SK-N-SH (cell line): Measurements from ENCODE around the gene RGS6. TPM values are rescaled to one million over a fixed set of nuclear protein-coding genes. Genes with fewer than 3 reads are reported as not detected.

Source experiments
- CTCF ChIA-PET: fragments of 300-600, 350-600 bp; formaldehyde crosslinking; extraction: SDS; loops from one replicate; lab custom pipeline; 2021; lab: Yijun Ruan, JAX
- POLR2A ChIA-PET: fragments of 350-600 bp; sonication (Branson Sonifier 250); formaldehyde crosslinking; extraction: SDS; loops from one replicate; lab custom pipeline; 2020; ENCODE audit warnings: antibody characterized with exemption, inconsistent platforms; lab: Yijun Ruan, JAX
- DNase-seq: peaks from one replicate; pipeline ENCODE4 v3.0.0; 2012
- H2AFZ ChIP-seq: fragments of 200-600 bp; sonication (generic); 2 replicates; pipeline ENCODE4 v1.8.1; 2016; ENCODE audit warnings: antibody characterized with exemption, mild to moderate bottlenecking, low read depth
- H3F3A ChIP-seq: fragments of 200-600 bp; sonication (generic); replicated peaks from 2 replicates; pipeline ENCODE3; 2016; ENCODE audit warnings: antibody characterized with exemption, mild to moderate bottlenecking; ENCODE audit not compliant: insufficient read depth
- H3K27ac ChIP-seq, 2 experiments: fragments of 200-500 bp in 1 of 2; fragments of 200-600 bp in 1 of 2; sonication (Bioruptor generic) in 1 of 2; sonication (generic), shearing (Covaris generic) in 1 of 2; 2 replicates each; pipeline versions ENCODE4 v1.5.1 to v1.6.1; 2014 to 2016; ENCODE audit warnings: low read depth in 2 of 2, inconsistent platforms in 1 of 2, low read length in 1 of 2, mild to moderate bottlenecking in 1 of 2, mixed read lengths in 1 of 2
- H3K27me3 ChIP-seq: fragments of 200-600 bp; sonication (generic), shearing (Covaris generic); 2 replicates; pipeline ENCODE4 v1.6.1; 2016; ENCODE audit warnings: mixed run types; ENCODE audit not compliant: insufficient read depth
- H3K36me3 ChIP-seq, 2 experiments: fragments of 200-500 bp in 1 of 2; fragments of 200-600 bp in 1 of 2; sonication (Bioruptor generic) in 1 of 2; sonication (generic) in 1 of 2; replicated peaks in 1 of 2; 2 replicates each; pipeline versions ENCODE3 to v1.5.1; 2014 to 2016; ENCODE audit warnings: low read length in 1 of 2, mild to moderate bottlenecking in 1 of 2; ENCODE audit not compliant: insufficient read depth in 2 of 2, control insufficient read depth in 1 of 2
- H3K4me1 ChIP-seq, 2 experiments: fragments of 200-500 bp in 1 of 2; fragments of 200-600 bp in 1 of 2; sonication (Bioruptor generic) in 1 of 2; sonication (generic), shearing (Covaris generic) in 1 of 2; 2 replicates each; pipeline versions ENCODE4 v1.5.1 to v1.6.1; 2014 to 2016; ENCODE audit warnings: low read depth in 1 of 2, low read length in 1 of 2, mixed run types in 1 of 2; ENCODE audit not compliant: insufficient read depth in 2 of 2, control insufficient read depth in 1 of 2
- H3K4me2 ChIP-seq: fragments of 200-600 bp; sonication (generic), shearing (Covaris generic); 2 replicates; pipeline ENCODE4 v1.6.1; 2017; ENCODE audit warnings: mixed run types
- H3K4me3 ChIP-seq, 2 experiments: fragments of 200-500 bp in 1 of 2; fragments of 200-600 bp in 1 of 2; sonication (Bioruptor generic) in 1 of 2; sonication (generic), shearing (Covaris generic) in 1 of 2; 2 replicates each; pipeline versions ENCODE4 v1.5.1 to v1.8.1; 2014 to 2016; ENCODE audit warnings: low read depth in 2 of 2, inconsistent platforms in 1 of 2, low read length in 1 of 2, mild to moderate bottlenecking in 1 of 2, mixed read lengths in 1 of 2, moderate library complexity in 1 of 2
- H3K79me2 ChIP-seq: fragments of 200-600 bp; sonication (generic); 2 replicates; pipeline ENCODE4 v1.8.1; 2017; ENCODE audit warnings: mild to moderate bottlenecking; ENCODE audit not compliant: insufficient read depth
- H3K9ac ChIP-seq: fragments of 200-600 bp; sonication (generic); 2 replicates; pipeline ENCODE4 v1.6.1; 2017; ENCODE audit warnings: mixed run types
- H3K9me2 ChIP-seq: fragments of 200-600 bp; sonication (generic); 2 replicates; pipeline ENCODE4 v1.6.1; 2017; ENCODE audit warnings: mixed run types
- H3K9me3 ChIP-seq: fragments of 200-600 bp; sonication (generic); 2 replicates; pipeline ENCODE4 v1.6.1; 2017; ENCODE audit warnings: mixed run types, mild to moderate bottlenecking, moderate library complexity
- H4K20me1 ChIP-seq: fragments of 200-600 bp; sonication (generic); 2 replicates; pipeline ENCODE4 v1.6.1; 2017; ENCODE audit warnings: mild to moderate bottlenecking, mixed run types; ENCODE audit not compliant: insufficient read depth
- CHD2 ChIP-seq: fragments of 150-350 bp; IDR thresholded peaks from 2 replicates; pipeline ENCODE4 v1.6.1; 2018; ENCODE audit warnings: low read length; ENCODE audit not compliant: partially characterized antibody
- ELF1 ChIP-seq: IDR thresholded peaks from 2 replicates; pipeline ENCODE4 v1.4.0; 2012
- EP300 ChIP-seq, 2 experiments: IDR thresholded peaks; 2 replicates each; pipeline versions ENCODE4 v1.4.0 to v1.6.1; 2012; ENCODE audit warnings: borderline replicate concordance in 1 of 2, low read depth in 1 of 2, low read length in 1 of 2
- EZH2phosphoT487 ChIP-seq: fragments of 200-600 bp; sonication (generic); IDR thresholded peaks from 2 replicates; pipeline ENCODE4 v1.6.1; 2017; ENCODE audit warnings: low read depth, mixed run types, mild to moderate bottlenecking, antibody characterized with exemption, moderate library complexity, borderline replicate concordance
- FOSL2 ChIP-seq: IDR thresholded peaks from 2 replicates; pipeline ENCODE4 v1.4.0; 2012; ENCODE audit warnings: low read depth, mild to moderate bottlenecking, moderate library complexity, borderline replicate concordance
- FOXJ3 ChIP-seq: sonication (generic); formaldehyde crosslinking; IDR thresholded peaks from 2 replicates; pipeline ENCODE4 v1.5.1; 2020; ENCODE audit warnings: mild to moderate bottlenecking, missing genetic modification reagents
- FOXM1 ChIP-seq: IDR thresholded peaks from 2 replicates; pipeline ENCODE4 v1.4.0; 2012; ENCODE audit warnings: low read depth, mild to moderate bottlenecking
- GABPA ChIP-seq: IDR thresholded peaks from 2 replicates; pipeline ENCODE4 v1.4.0; 2012; ENCODE audit warnings: low read depth, mild to moderate bottlenecking
- MAX ChIP-seq: IDR thresholded peaks from 2 replicates; pipeline ENCODE4 v1.4.0; 2012; ENCODE audit warnings: low read depth
- NRF1 ChIP-seq: IDR thresholded peaks from 2 replicates; pipeline ENCODE4 v1.6.1; 2012; ENCODE audit warnings: low read depth, mild to moderate bottlenecking, low read length
- PBX3 ChIP-seq: IDR thresholded peaks from 2 replicates; pipeline ENCODE4; 2012
- RAD21 ChIP-seq: IDR thresholded peaks from 2 replicates; pipeline ENCODE4 v1.6.1; 2012; ENCODE audit warnings: mild to moderate bottlenecking, low read length
- SIN3A ChIP-seq: IDR thresholded peaks from 2 replicates; pipeline ENCODE4 v1.6.1; 2012; ENCODE audit warnings: low read depth, mild to moderate bottlenecking, low read length, moderate library complexity, borderline replicate concordance
- SMC3 ChIP-seq: IDR thresholded peaks from 2 replicates; pipeline ENCODE4 v1.6.1; 2012; ENCODE audit warnings: low read depth, low read length, improper control_type of control experiment
- TAF1 ChIP-seq: IDR thresholded peaks from 2 replicates; pipeline ENCODE4 v1.6.1; 2012; ENCODE audit warnings: low read depth, mild to moderate bottlenecking, low read length, moderate library complexity, borderline replicate concordance
- YY1 ChIP-seq: IDR thresholded peaks from 2 replicates; pipeline ENCODE4 v1.4.0; 2012; ENCODE audit warnings: low read depth, mild to moderate bottlenecking
- ZBTB33 ChIP-seq: IDR thresholded peaks from 2 replicates; pipeline ENCODE4 v1.4.0; 2012; ENCODE audit warnings: low read depth, borderline replicate concordance
- WGBS: methylation state at CpG from one replicate; pipeline ENCODE4 v1.1.6; 2017; ENCODE audit warnings: low lambda C conversion rate; 5-methylcytosine and 5-hydroxymethylcytosine counted together
- polyA plus RNA-seq, 3 experiments: library from polyadenylated mRNA; depleted of rRNA; stranded (reverse); fragments of >200 nt; gene quantifications; 2 replicates each; pipeline ENCODE4 v1.2.3, GENCODE V29; 2012

RGS6 gene
- polyA plus RNA-seq, 1 of the 3 experiments (the other 2 are of a cell fraction): not detected

- H3F3A ChIP-seq: no peaks in the 10 kb centered on the region
- H3K9me3 ChIP-seq: no peaks in the 10 kb centered on the region
- H3K79me2 ChIP-seq: no peaks in the 10 kb centered on the region
- H3K4me1 ChIP-seq: no peaks in the 10 kb centered on the region
- no peaks in the 10 kb centered on the region for H3K36me3 ChIP-seq
- H4K20me1 ChIP-seq: no peaks in the 10 kb centered on the region
- ChIA-PET POLR2A (no interaction called here), CTCF (no interaction called here)
- H3K4me3 ChIP-seq: no peak overlapping the region
- no peaks in the 10 kb centered on the region for H3K27me3 ChIP-seq
- no peak overlapping the region for H3K9ac ChIP-seq
- H2AFZ ChIP-seq: no peak overlapping the region
- no peak for TF ChIP-seq NRF1
- no peak for TF ChIP-seq EP300 (IDR thresholded peaks at IDR 0.05; ENCODE audit: borderline replicate concordance in 1 of 2, low read depth in 1 of 2, low read length in 1 of 2)
- no peak for TF ChIP-seq SMC3
- TF ChIP-seq CHD2: no peak
- no peak for TF ChIP-seq FOXJ3 (CRISPR knock-in tag)
- no peak for TF ChIP-seq EZH2phosphoT487
- DNase-seq: no peak
- H3K27ac ChIP-seq: no peak overlapping the region
- H3K4me2 ChIP-seq: no peak overlapping the region
- 0% methylated on average over 4 of the region's 4 CpGs for WGBS
- no peaks in the 10 kb centered on the region for H3K9me2 ChIP-seq
Measured at GRCh38 chr14:72033365-72033764, 101.1 kb downstream of the RGS6 start.

GRCh38 chr14:72040528-72040927, 108.3 kb downstream of the RGS6 start:
- no peaks in the 10 kb centered on the region for H3K4me1 ChIP-seq
- H4K20me1 ChIP-seq: no peaks in the 10 kb centered on the region
- no peak overlapping the region for H3K27ac ChIP-seq
- no peaks in the 10 kb centered on the region for H3K9me2 ChIP-seq
- POLR2A ChIA-PET: no interaction called here
- CTCF ChIA-PET: no interaction called here
- no peak overlapping the region for H3K9ac ChIP-seq
- H3F3A ChIP-seq: no peaks in the 10 kb centered on the region
- H3K4me3 ChIP-seq: no peak overlapping the region
- no peaks in the 10 kb centered on the region for H3K79me2 ChIP-seq
- TF ChIP-seq ZBTB33: no peak
- no peak for TF ChIP-seq TAF1
- TF ChIP-seq FOSL2: no peak
- TF ChIP-seq SIN3A: no peak
- no peak for TF ChIP-seq RAD21
- TF ChIP-seq ELF1: no peak
- TF ChIP-seq YY1: no peak
- no peak for TF ChIP-seq GABPA
- no peak for TF ChIP-seq FOXM1
- no peak for TF ChIP-seq FOXJ3 (CRISPR knock-in tag)
- TF ChIP-seq MAX: no peak
- TF ChIP-seq PBX3: no peak
- H2AFZ ChIP-seq: no peak overlapping the region
- no peak for DNase-seq
- H3K27me3 ChIP-seq: no peaks in the 10 kb centered on the region
- no peak overlapping the region for H3K4me2 ChIP-seq
- H3K36me3 ChIP-seq: no peaks in the 10 kb centered on the region
- no peaks in the 10 kb centered on the region for H3K9me3 ChIP-seq
